HepG2 (cell line): ENCODE data around the gene DHX8. TPM values are rescaled to one million over a fixed set of nuclear protein-coding genes. Genes with fewer than 3 reads are reported as not detected.

ENCODE experiments used
- ETV5 ChIP-seq: IDR thresholded peaks from 2 replicates; pipeline ENCODE4 v1.6.1; 2018; ENCODE audit warnings: missing biosample characterization, missing genetic modification reagents, inconsistent platforms, borderline replicate concordance
- FOSL1 ChIP-seq: sonication (generic); formaldehyde crosslinking; IDR thresholded peaks from 2 replicates; pipeline ENCODE4 v1.9.0; 2021; ENCODE audit warnings: missing genetic modification reagents, borderline replicate concordance
- MAFF ChIP-seq: IDR thresholded peaks from 2 replicates; pipeline ENCODE4 v1.6.1; 2011; ENCODE audit warnings: low read depth, low read length, improper control_type of control experiment
- NFATC3 ChIP-seq: sonication (generic); formaldehyde crosslinking; IDR thresholded peaks from 2 replicates; pipeline ENCODE4 v1.5.1; 2020; ENCODE audit warnings: mild to moderate bottlenecking, missing genetic modification reagents
- NFRKB ChIP-seq: fragments of 450-650 bp; IDR thresholded peaks from 2 replicates; pipeline ENCODE4 v1.6.1; 2017
- NFYB ChIP-seq: sonication (generic); formaldehyde crosslinking; IDR thresholded peaks from 2 replicates; pipeline ENCODE4 v1.4.0; 2020; ENCODE audit warnings: missing genetic modification reagents
- NKX3-1 ChIP-seq: sonication (generic); formaldehyde crosslinking; IDR thresholded peaks from 2 replicates; pipeline ENCODE4 v1.5.0; 2020; ENCODE audit warnings: missing genetic modification reagents
- NR1H2 ChIP-seq: sonication (generic); formaldehyde crosslinking; IDR thresholded peaks from 2 replicates; pipeline ENCODE4 v1.8.1; 2022; ENCODE audit warnings: low read depth, missing genetic modification reagents, borderline replicate concordance
- NR2C2 ChIP-seq: sonication (generic); formaldehyde crosslinking; IDR thresholded peaks from 2 replicates; pipeline ENCODE4 v1.4.0; 2020; ENCODE audit warnings: missing genetic modification reagents, mild to moderate bottlenecking, moderate library complexity, borderline replicate concordance
- PCBP2 ChIP-seq: fragments of 200-400 bp; formaldehyde crosslinking; optimal IDR thresholded peaks from 2 replicates; pipeline ENCODE3; 2018; ENCODE audit warnings: low read length, low read depth; ENCODE audit not compliant: poor library complexity, severe bottlenecking
- SMAD3 ChIP-seq: sonication (generic); formaldehyde crosslinking; IDR thresholded peaks from 2 replicates; pipeline ENCODE4 v1.4.0; 2020; ENCODE audit warnings: missing genetic modification reagents
- SOX6 ChIP-seq, 2 experiments: fragments of 450-650 bp in 1 of 2; sonication (generic) in 1 of 2; formaldehyde crosslinking in 1 of 2; IDR thresholded peaks; 2 replicates each; pipeline versions ENCODE4 v1.4.0 to v1.6.1; 2017 to 2020; ENCODE audit warnings: antibody characterized with exemption in 1 of 2, mild to moderate bottlenecking in 1 of 2, missing genetic modification reagents in 1 of 2
- TBP ChIP-seq: sonication (generic); formaldehyde crosslinking; IDR thresholded peaks from 2 replicates; pipeline ENCODE4 v1.5.0; 2020; ENCODE audit warnings: missing genetic modification reagents
- WIZ ChIP-seq: sonication (generic); formaldehyde crosslinking; IDR thresholded peaks from 2 replicates; pipeline ENCODE4 v1.5.1; 2020; ENCODE audit warnings: mild to moderate bottlenecking, missing genetic modification reagents
- ZNF598 ChIP-seq: sonication (generic); formaldehyde crosslinking; IDR thresholded peaks from 2 replicates; pipeline ENCODE4 v1.5.1; 2020; ENCODE audit warnings: mild to moderate bottlenecking, missing genetic modification reagents, borderline replicate concordance
- ZNF639 ChIP-seq: conservative IDR thresholded peaks from 2 replicates; pipeline ENCODE4 v1.6.1; 2018; ENCODE audit warnings: missing genetic modification reagents
- ZNF749 ChIP-seq: sonication (generic); formaldehyde crosslinking; IDR thresholded peaks from 2 replicates; pipeline ENCODE4 v1.8.0; 2022; ENCODE audit warnings: mild to moderate bottlenecking, missing genetic modification reagents, moderate library complexity, borderline replicate concordance
- ZNF839 ChIP-seq: sonication (generic); formaldehyde crosslinking; IDR thresholded peaks from 2 replicates; pipeline ENCODE4 v1.4.0; 2020; ENCODE audit warnings: missing genetic modification reagents, mild to moderate bottlenecking, borderline replicate concordance
- polyA plus RNA-seq, 8 experiments: library from polyadenylated mRNA; depleted of rRNA in 3 of 8; stranded (reverse) in 7 of 8; unstranded in 1 of 8; fragments of >200 nt; fragmentation: Illumina TruSeq in 4 of 8; extraction: Trizol in 4 of 8; gene quantifications; 2 replicates each; pipeline versions ENCODE4 v1.2.1 to v1.2.3, GENCODE V29; 2011 to 2016; ENCODE audit warnings: low read depth in 4 of 8, missing spikeins in 1 of 8, mixed read lengths in 1 of 8; ENCODE audit not compliant: insufficient read depth in 1 of 8
- total RNA-seq, 5 experiments: library from RNA; depleted of rRNA; stranded (reverse); fragments of >200 nt; fragmentation: Illumina TruSeq; extraction: Trizol; gene quantifications; 2 replicates each; pipeline ENCODE4 v1.2.3, GENCODE V29; 2016; ENCODE audit warnings: low read depth in 1 of 5
- TF ChIP-seq, protein P1 (sequence below): sonication (generic); formaldehyde crosslinking; IDR thresholded peaks from 2 replicates; pipeline ENCODE4 v1.5.1; 2020; ENCODE audit warnings: missing genetic modification reagents, mild to moderate bottlenecking, borderline replicate concordance
- TF ChIP-seq, protein P2 (sequence below): IDR thresholded peaks from 2 replicates; pipeline ENCODE4 v1.6.1; 2016; ENCODE audit warnings: missing genetic modification reagents, missing compliant biosample characterization
- TF ChIP-seq, protein P3 (sequence below): sonication (generic); formaldehyde crosslinking; IDR thresholded peaks from 2 replicates; pipeline ENCODE4 v1.4.0; 2020; ENCODE audit warnings: missing genetic modification reagents

The DHX8 gene
- total and polyA plus RNA-seq, 2 of the 13 experiments (the other 11 are each of a cell fraction or from before 2014, with no cell fraction given), result 24.8 to 48.9 TPM

- no peak; the same call in 1 of the 2 replicates for TF ChIP-seq NFATC3 (CRISPR knock-in tag)
- TF ChIP-seq NFYB, result no peak
- no peak for TF ChIP-seq PCBP2
- no peak for TF ChIP-seq NR1H2 (CRISPR knock-in tag)
- TF ChIP-seq NKX3-1, result no peak
- no peak for TF ChIP-seq FOSL1 (CRISPR knock-in tag)
- TF ChIP-seq TBP, result no peak
- TF ChIP-seq, protein P1, sequence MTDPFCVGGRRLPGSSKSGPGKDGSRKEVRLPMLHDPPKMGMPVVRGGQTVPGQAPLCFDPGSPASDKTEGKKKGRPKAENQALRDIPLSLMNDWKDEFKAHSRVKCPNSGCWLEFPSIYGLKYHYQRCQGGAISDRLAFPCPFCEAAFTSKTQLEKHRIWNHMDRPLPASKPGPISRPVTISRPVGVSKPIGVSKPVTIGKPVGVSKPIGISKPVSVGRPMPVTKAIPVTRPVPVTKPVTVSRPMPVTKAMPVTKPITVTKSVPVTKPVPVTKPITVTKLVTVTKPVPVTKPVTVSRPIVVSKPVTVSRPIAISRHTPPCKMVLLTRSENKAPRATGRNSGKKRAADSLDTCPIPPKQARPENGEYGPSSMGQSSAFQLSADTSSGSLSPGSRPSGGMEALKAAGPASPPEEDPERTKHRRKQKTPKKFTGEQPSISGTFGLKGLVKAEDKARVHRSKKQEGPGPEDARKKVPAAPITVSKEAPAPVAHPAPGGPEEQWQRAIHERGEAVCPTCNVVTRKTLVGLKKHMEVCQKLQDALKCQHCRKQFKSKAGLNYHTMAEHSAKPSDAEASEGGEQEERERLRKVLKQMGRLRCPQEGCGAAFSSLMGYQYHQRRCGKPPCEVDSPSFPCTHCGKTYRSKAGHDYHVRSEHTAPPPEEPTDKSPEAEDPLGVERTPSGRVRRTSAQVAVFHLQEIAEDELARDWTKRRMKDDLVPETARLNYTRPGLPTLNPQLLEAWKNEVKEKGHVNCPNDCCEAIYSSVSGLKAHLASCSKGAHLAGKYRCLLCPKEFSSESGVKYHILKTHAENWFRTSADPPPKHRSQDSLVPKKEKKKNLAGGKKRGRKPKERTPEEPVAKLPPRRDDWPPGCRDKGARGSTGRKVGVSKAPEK (CRISPR knock-in tag), result no peak
- no peak for TF ChIP-seq ZNF839 (CRISPR knock-in tag)
- no peak for TF ChIP-seq ZNF639 (CRISPR knock-in tag)
- TF ChIP-seq MAFF, result no peak
- peak; percentile 52; the same call in 1 of the 2 replicates for TF ChIP-seq ETV5 (CRISPR knock-in tag)
- peak; percentile 53; the same call in 1 of the 2 replicates for TF ChIP-seq ZNF598
- no peak for TF ChIP-seq NFRKB
- peak; percentile 43; the same call in 1 of the 2 replicates for TF ChIP-seq NR2C2 (CRISPR knock-in tag)
- peak; percentile 77 for TF ChIP-seq SMAD3
- TF ChIP-seq, protein P2, sequence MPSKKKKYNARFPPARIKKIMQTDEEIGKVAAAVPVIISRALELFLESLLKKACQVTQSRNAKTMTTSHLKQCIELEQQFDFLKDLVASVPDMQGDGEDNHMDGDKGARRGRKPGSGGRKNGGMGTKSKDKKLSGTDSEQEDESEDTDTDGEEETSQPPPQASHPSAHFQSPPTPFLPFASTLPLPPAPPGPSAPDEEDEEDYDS, result peak; percentile 42; the same call in 1 of the 2 replicates
- TF ChIP-seq SOX6 (IDR thresholded peaks at IDR 0.05), result no peak
- TF ChIP-seq SOX6 (CRISPR knock-in tag; IDR thresholded peaks at IDR 0.05), result peak; percentile 83
- TF ChIP-seq ZNF749 (CRISPR knock-in tag), result no peak
- TF ChIP-seq, protein P3, sequence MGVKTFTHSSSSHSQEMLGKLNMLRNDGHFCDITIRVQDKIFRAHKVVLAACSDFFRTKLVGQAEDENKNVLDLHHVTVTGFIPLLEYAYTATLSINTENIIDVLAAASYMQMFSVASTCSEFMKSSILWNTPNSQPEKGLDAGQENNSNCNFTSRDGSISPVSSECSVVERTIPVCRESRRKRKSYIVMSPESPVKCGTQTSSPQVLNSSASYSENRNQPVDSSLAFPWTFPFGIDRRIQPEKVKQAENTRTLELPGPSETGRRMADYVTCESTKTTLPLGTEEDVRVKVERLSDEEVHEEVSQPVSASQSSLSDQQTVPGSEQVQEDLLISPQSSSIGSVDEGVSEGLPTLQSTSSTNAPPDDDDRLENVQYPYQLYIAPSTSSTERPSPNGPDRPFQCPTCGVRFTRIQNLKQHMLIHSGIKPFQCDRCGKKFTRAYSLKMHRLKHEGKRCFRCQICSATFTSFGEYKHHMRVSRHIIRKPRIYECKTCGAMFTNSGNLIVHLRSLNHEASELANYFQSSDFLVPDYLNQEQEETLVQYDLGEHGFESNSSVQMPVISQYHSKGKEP, result no peak
- 0 out of 2 replicates have a peak, but pooled peaks have one; percentile 12 for TF ChIP-seq WIZ (CRISPR knock-in tag)
Observed at GRCh38 chr17:43477832-43478634, 5.7 kb upstream of the DHX8 start (continued).
